NCI-H524 treated with DMSO at 0.1 percent for 48 hours (cell line): ENCODE results near the gene APBB1.
A peak's percentile ranks its signal among the peaks of the same experiment; 100 is the strongest.
"Not testable (repeated sequence)": the region's sequence is repeated elsewhere in the genome, so short reads cannot be mapped to it uniquely, and the experiment has no call there.

Experiments used
- DNase-seq: peaks from one replicate; lab custom pipeline; 2025; lab: John Stamatoyannopoulos, UW

APBB1 gene

DNA sequence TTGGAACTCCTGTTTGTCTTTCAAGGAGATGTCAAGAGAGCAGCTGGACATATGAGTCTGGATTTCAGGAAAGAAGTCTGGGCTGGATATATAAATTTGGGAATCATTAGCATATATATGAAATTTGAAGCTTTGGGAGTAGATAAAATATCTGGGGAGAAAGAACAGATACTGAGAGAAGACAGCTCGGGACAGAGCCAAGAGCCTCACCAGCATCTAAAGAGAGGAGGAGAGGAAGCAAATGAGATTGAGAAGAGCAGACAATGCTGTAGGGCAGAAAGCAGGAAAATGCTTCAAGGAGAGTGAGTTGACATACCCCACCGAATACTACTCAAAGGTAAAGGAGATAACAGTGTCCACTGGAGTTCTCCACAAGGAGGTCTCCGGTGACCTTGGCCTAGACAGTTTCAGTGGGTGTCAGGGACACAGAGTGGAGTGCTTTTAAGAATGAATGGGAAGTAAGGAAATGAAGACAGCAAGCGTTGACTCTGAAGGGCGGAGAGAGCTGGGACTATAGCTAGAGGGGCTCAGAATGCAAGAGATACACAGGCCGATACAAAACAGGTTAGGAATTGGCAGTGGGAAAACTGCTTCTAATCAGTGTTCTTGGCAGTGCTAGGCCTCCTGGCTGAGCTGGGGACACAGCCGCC is 862 bp downstream of the APBB1 start:
- no peak for DNase-seq

DNA sequence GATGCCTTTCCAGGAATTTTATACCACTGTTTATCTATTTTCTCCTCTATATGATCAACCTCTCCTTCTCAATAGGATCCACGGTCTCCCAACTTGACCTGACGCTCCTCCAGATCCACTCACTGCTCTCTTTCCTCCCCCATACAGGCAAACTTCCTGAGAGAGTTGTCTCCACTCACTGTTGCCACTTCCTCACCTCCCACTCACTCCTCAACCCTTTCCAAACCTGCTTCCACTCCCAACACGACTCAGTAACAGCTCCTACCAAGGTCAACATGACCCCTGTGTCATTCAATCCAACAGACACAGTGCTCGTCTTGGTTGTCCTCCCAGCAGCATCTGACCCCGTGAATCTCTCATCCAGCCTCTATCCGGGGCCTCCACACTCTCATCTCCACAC is 3.1 kb downstream of the APBB1 start:
- no peak for DNase-seq

DNA sequence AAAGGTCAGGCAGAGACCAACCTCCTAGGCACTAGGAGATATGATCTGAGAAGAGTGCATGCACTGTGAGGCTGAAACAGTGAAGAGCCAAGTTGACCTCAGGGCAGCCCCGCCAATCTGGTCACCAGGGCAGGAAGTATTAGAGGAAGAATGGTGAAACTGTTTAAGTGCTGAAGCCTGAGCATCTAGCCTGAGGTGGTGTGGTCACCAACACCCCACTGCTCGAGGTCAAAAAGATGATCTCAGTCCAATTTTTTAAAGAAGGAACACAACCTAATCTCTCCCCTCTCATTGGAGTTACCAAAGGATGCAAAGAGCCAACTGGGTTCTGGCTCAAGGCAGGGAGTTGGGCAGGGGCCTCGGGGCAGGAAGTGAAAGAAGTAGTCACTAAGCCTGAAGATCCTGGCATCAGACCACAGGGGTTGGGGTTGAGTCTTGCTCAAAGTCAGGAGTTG is 4.0 kb downstream of the APBB1 start:
- DNase-seq: no peak

DNA sequence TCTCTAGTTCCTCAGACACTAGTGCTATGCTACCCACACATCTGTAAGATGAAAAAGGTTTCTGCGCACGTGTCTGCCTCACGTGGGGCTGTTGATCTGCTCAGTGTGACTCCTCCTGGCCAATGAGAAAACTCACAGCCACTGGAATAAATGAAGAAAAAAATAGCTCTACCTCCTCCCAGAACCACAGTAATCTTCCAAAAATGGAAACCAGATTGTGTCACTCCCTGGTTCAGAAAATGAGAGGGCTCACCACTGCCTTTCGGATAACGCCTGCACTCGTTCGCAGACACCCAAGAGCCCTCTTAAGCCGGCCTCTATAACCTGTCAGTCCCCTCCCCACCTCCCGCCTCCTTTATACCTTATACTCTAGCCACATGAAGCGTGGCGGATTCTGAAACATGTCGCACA is 5.1 kb downstream of the APBB1 start:
- no peak for DNase-seq

GRCh38 chr11:6411594-6412031 is 7.3 kb downstream of the APBB1 start:
- no peak for DNase-seq

GRCh38 chr11:6410695-6411430 is 8.0 kb downstream of the APBB1 start:
- DNase-seq: no peak

DNA sequence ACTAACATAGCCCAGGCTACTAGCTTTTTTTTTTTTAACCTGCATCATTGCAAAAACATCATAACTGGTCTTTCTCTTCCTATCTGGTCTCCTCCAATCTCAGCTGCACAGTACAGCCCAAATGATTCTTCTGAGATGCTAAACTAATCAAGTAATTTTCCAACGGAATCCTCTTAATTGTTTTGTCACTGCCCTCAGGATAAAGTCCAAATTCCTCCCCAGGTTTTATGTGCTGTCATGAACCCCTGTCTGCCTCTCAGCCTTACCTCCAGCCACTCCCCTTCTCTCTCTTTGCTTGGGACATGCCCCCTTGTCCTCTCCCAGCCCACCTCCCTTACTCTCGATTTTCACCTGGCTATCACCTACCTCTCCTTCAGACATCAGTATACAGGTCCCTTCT is 12.5 kb downstream of the APBB1 start:
- DNase-seq: no peak

- peak; percentile 48 for DNase-seq
Measured at GRCh38 chr11:6405846-6406245, 13.0 kb downstream of the APBB1 start.

- DNase-seq: no peak
Measured at GRCh38 chr11:6405052-6405667, 13.7 kb downstream of the APBB1 start.

DNA sequence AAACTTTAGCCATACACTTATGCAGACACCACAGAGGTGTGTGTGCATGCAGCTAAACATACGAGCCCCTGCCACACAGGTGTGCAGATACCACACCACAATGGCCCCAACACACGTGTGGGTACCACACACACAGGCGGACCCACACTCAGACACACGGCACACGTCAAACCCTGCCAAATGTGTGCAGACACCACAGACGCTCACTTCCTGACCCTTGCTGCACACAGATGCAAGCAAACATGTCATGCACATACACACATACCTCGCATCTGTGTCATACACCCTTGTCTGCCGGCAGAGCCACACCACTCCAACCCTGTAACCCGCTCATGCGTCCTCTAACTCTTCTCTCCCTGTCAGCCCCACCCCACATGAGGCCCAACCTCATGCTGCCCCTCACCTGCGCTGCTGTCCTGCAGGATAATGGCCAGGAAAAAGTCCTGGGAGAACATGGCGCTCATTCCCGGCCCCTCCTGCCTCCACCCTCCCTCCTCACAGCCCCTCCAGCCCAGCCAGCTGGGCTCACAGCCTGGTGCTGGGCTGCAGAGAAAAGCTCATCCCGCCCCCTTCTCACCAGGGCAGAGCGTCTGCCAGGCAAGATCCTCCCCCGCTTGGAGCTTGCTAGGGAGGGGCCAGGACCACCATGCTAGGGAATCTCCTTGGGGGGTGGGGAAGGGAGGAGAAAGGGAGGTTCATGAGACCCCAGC is 14.4 kb downstream of the APBB1 start:
- no peak for DNase-seq

GRCh38 chr11:6403539-6403938 is 15.4 kb downstream of the APBB1 start:
- no peak for DNase-seq

- DNase-seq: no peak
Measured at GRCh38 chr11:6402561-6402981, 16.3 kb downstream of the APBB1 start.

DNA sequence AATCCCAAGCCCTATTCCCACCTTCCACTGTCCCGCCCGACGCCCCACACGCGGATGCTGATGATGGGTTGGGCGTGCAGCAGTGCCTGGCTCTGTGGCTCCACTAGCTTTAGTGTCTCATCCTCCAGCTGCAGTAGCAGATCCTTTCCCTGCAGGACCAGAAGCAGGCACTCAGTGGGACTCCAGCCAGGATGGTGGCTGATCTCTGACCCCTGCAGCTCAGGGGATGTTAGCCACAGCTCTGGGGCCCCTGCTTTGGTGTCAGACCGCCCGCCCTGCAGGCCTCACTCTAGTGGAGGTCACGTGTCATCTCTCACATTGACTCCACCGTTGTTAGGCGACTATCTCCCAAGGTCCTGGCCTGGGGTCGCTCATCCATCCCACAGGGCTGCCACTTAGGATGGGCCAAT is 16.8 kb downstream of the APBB1 start:
- no peak for DNase-seq

GRCh38 chr11:6401464-6401863 is 17.4 kb downstream of the APBB1 start:
- DNase-seq: no peak

GRCh38 chr11:6400431-6401345 is 18.2 kb downstream of the APBB1 start:
- no peak for DNase-seq

DNA sequence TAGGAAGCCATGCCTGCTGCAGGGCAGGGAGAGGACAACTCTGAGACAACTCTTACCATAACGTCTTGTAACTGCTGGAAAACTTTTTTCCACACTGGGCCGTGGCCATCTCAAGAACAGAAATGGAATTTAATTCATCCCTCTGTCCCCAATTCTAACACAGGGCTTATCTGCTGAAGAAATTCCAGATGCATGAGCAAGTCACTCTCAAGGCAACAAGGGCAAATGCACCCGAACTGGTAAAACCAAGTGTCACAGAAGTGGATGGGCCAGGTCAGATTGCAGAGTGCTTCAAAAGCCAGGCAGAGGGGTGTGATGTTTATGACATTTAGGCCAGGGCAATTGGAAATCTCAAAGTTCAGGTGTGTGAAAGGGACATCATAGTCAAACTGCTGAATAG is 21.3 kb downstream of the APBB1 start:
- DNase-seq: no peak

- no peak for DNase-seq
Measured at GRCh38 chr11:6397156-6397555, 21.7 kb downstream of the APBB1 start.

GRCh38 chr11:6395470-6396060 is 23.3 kb downstream of the APBB1 start:
- DNase-seq: no peak

- DNase-seq: no peak
Measured at GRCh38 chr11:6393989-6394670, 24.8 kb downstream of the APBB1 start.

GRCh38 chr11:6392251-6392650 is 26.6 kb downstream of the APBB1 start:
- not testable (repeated sequence) for DNase-seq
